Liver (tissue), 3 donors: ENCODE measurements around the gene POLR3H.

ENCODE experiments used
- RAD21 ChIP-seq, 2 donors: IDR thresholded peaks; 2 replicates each; pipeline ENCODE4 v1.6.1; 2016; ENCODE audit warnings: antibody characterized with exemption in 2 of 2, mild to moderate bottlenecking in 2 of 2
- TF ChIP-seq, protein P1 (sequence below): fragments of 150-350 bp; IDR thresholded peaks from 2 replicates; pipeline ENCODE4 v1.5.1; 2017; ENCODE audit warnings: improper control_type of control experiment, low read depth, low read length; ENCODE audit not compliant: missing input control
- TF ChIP-seq, protein P2 (sequence below): IDR thresholded peaks from 2 replicates; pipeline ENCODE4 v1.6.1; 2016; ENCODE audit warnings: antibody characterized with exemption
- TF ChIP-seq, protein P3 (sequence below): IDR thresholded peaks from 2 replicates; pipeline ENCODE4 v1.6.1; 2016; ENCODE audit warnings: antibody characterized with exemption, mild to moderate bottlenecking
- TF ChIP-seq, protein P4 (sequence below): IDR thresholded peaks from 2 replicates; pipeline ENCODE4 v1.6.1; 2016; ENCODE audit warnings: antibody characterized with exemption
- donor health status: healthy.
- donor health status: healthy.

DNA sequence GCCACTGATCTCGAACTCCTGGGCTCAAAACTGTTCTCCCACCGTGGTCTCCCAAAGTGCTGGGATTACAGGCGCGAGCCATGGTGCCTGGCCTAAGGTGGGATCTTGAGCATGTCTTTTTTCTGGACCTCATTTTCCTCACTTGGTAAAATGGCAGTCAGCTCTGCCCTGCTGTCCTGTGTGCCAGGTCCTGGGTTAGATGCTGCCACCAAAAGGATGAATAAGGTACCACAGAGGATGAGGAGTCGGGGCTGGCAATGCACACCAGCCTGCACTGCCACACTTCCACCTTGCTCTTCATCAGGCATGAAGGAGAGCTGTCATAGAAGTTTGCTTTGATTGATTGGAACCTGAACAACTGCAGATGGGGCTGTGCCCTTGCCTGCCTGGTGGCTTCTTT lies 43.1 kb downstream of the POLR3H start:
- TF ChIP-seq, protein P1, sequence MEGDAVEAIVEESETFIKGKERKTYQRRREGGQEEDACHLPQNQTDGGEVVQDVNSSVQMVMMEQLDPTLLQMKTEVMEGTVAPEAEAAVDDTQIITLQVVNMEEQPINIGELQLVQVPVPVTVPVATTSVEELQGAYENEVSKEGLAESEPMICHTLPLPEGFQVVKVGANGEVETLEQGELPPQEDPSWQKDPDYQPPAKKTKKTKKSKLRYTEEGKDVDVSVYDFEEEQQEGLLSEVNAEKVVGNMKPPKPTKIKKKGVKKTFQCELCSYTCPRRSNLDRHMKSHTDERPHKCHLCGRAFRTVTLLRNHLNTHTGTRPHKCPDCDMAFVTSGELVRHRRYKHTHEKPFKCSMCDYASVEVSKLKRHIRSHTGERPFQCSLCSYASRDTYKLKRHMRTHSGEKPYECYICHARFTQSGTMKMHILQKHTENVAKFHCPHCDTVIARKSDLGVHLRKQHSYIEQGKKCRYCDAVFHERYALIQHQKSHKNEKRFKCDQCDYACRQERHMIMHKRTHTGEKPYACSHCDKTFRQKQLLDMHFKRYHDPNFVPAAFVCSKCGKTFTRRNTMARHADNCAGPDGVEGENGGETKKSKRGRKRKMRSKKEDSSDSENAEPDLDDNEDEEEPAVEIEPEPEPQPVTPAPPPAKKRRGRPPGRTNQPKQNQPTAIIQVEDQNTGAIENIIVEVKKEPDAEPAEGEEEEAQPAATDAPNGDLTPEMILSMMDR = peak; percentile 41
- TF ChIP-seq, protein P2, sequence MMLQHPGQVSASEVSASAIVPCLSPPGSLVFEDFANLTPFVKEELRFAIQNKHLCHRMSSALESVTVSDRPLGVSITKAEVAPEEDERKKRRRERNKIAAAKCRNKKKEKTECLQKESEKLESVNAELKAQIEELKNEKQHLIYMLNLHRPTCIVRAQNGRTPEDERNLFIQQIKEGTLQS = no peak
- TF ChIP-seq, protein P3, sequence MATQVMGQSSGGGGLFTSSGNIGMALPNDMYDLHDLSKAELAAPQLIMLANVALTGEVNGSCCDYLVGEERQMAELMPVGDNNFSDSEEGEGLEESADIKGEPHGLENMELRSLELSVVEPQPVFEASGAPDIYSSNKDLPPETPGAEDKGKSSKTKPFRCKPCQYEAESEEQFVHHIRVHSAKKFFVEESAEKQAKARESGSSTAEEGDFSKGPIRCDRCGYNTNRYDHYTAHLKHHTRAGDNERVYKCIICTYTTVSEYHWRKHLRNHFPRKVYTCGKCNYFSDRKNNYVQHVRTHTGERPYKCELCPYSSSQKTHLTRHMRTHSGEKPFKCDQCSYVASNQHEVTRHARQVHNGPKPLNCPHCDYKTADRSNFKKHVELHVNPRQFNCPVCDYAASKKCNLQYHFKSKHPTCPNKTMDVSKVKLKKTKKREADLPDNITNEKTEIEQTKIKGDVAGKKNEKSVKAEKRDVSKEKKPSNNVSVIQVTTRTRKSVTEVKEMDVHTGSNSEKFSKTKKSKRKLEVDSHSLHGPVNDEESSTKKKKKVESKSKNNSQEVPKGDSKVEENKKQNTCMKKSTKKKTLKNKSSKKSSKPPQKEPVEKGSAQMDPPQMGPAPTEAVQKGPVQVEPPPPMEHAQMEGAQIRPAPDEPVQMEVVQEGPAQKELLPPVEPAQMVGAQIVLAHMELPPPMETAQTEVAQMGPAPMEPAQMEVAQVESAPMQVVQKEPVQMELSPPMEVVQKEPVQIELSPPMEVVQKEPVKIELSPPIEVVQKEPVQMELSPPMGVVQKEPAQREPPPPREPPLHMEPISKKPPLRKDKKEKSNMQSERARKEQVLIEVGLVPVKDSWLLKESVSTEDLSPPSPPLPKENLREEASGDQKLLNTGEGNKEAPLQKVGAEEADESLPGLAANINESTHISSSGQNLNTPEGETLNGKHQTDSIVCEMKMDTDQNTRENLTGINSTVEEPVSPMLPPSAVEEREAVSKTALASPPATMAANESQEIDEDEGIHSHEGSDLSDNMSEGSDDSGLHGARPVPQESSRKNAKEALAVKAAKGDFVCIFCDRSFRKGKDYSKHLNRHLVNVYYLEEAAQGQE = no peak
- TF ChIP-seq, protein P4, sequence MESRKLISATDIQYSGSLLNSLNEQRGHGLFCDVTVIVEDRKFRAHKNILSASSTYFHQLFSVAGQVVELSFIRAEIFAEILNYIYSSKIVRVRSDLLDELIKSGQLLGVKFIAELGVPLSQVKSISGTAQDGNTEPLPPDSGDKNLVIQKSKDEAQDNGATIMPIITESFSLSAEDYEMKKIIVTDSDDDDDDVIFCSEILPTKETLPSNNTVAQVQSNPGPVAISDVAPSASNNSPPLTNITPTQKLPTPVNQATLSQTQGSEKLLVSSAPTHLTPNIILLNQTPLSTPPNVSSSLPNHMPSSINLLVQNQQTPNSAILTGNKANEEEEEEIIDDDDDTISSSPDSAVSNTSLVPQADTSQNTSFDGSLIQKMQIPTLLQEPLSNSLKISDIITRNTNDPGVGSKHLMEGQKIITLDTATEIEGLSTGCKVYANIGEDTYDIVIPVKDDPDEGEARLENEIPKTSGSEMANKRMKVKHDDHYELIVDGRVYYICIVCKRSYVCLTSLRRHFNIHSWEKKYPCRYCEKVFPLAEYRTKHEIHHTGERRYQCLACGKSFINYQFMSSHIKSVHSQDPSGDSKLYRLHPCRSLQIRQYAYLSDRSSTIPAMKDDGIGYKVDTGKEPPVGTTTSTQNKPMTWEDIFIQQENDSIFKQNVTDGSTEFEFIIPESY = no peak
- TF ChIP-seq RAD21 (IDR thresholded peaks at IDR 0.05) = peak; percentile 62 to 79
